ENCODE data around the gene USP13.

GRCh38 chr3:179806177-179806576, 153.3 kb downstream of the USP13 start:
- TF ChIP-seq TAF1 (IDR thresholded peaks at IDR 0.05; ENCODE audit: low read depth) (no peak), CEBPB (IDR thresholded peaks at IDR 0.05) (no peak), REST (IDR thresholded peaks at IDR 0.05; ENCODE audit: low read depth) (no peak), EP300 (IDR thresholded peaks at IDR 0.05; ENCODE audit: borderline replicate concordance) (no peak), FOXM1 (IDR thresholded peaks at IDR 0.05; ENCODE audit: borderline replicate concordance, low read depth) (no peak)

Data from Ishikawa (cell line).